Subcutaneous abdominal adipose tissue (tissue), 5 donors: ENCODE results near the gene PAX2.

Experiments used
- H3K27ac ChIP-seq: one replicate; pipeline ENCODE4 v1.7.0; 2013; ENCODE audit warnings: low read depth, mild to moderate bottlenecking, inconsistent platforms, low read length, moderate library complexity
- H3K27me3 ChIP-seq, 5 donors: one replicate each; pipeline ENCODE4 v1.7.0; 2013; ENCODE audit warnings: low read length in 5 of 5, inconsistent platforms in 1 of 5; ENCODE audit not compliant: control insufficient read depth in 5 of 5, insufficient read depth in 4 of 5
- H3K36me3 ChIP-seq, 5 donors: one replicate each; pipeline ENCODE4 v1.7.0; 2013; ENCODE audit warnings: low read length in 5 of 5; ENCODE audit not compliant: control insufficient read depth in 5 of 5, insufficient read depth in 5 of 5
- H3K4me1 ChIP-seq, 5 donors: one replicate each; pipeline ENCODE4 v1.7.0; 2013; ENCODE audit warnings: low read length in 5 of 5, mild to moderate bottlenecking in 3 of 5, moderate library complexity in 1 of 5; ENCODE audit not compliant: control insufficient read depth in 5 of 5, insufficient read depth in 5 of 5
- H3K4me3 ChIP-seq, 5 donors: one replicate each; pipeline ENCODE4 v1.7.0; 2013; ENCODE audit warnings: low read length in 5 of 5, low read depth in 1 of 5
- H3K9ac ChIP-seq, 5 donors: one replicate each; pipeline ENCODE4 v1.7.0; 2013; ENCODE audit warnings: low read length in 5 of 5, mild to moderate bottlenecking in 4 of 5, moderate library complexity in 3 of 5
- H3K9me3 ChIP-seq, 5 donors: one replicate each; pipeline ENCODE4 v1.7.0; 2013; ENCODE audit warnings: low read length in 5 of 5; ENCODE audit not compliant: control insufficient read depth in 5 of 5
- donor health status: healthy.
- donor health status: healthy.
- donor health status: healthy.
- donor health status: healthy.
- donor health status: healthy.

Gene PAX2

GRCh38 chr10:100732241-100732596, 13.2 kb upstream of the PAX2 start:
- no peak overlapping the region for H3K27ac ChIP-seq
- no peaks in the 10 kb centered on the region for H3K9me3 ChIP-seq
- H3K4me3 ChIP-seq = no peak overlapping the region
- H3K27me3 ChIP-seq = peaks cover 71 to 93% (median 87%) of the 10 kb centered on the region in 5 donors
- peaks cover 1 to 32% (median 23%) of the 10 kb centered on the region in 5 donors for H3K4me1 ChIP-seq
- no peak overlapping the region for H3K9ac ChIP-seq
- no peaks in the 10 kb centered on the region for H3K36me3 ChIP-seq

DNA sequence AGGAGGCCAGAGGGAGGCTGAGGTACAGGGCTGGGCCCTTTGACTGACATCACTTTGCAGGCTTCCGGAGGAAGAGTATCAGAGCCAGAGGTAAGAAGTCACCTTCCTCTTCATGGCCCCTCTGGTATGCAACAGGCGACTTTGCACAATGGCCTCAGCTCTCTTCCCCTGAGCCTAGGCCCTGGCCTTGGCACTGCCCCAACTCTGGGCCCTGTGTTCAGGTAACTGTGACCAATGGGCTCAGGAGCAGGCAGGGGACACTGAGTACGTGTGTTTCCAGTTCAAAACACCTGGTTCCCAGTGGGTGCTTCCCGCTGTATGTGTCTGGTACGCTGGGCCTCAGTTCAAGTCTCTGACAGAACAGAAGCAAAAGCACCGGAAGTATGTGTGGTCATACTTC, 12.1 kb upstream of the PAX2 start:
- Histone ChIP-seq H3K36me3 (no peaks in the 10 kb centered on the region), H3K27ac (no peak overlapping the region), H3K4me1 (peaks cover 1 to 43% (median 33%) of the 10 kb centered on the region in 5 donors), H3K9ac (no peak overlapping the region), H3K4me3 (no peak overlapping the region), H3K9me3 (no peaks in the 10 kb centered on the region), H3K27me3 (peaks cover 73 to 95% (median 87%) of the 10 kb centered on the region in 5 donors)

GRCh38 chr10:100734295-100735086, 10.9 kb upstream of the PAX2 start:
- Histone ChIP-seq H3K9me3 (no peaks in the 10 kb centered on the region), H3K9ac (no peak overlapping the region), H3K27ac (no peak overlapping the region), H3K36me3 (no peaks in the 10 kb centered on the region), H3K27me3 (peaks cover 77 to 97% (median 90%) of the 10 kb centered on the region in 5 donors), H3K4me1 (peaks cover 1 to 40% (median 32%) of the 10 kb centered on the region in 5 donors), H3K4me3 (no peak overlapping the region)

DNA sequence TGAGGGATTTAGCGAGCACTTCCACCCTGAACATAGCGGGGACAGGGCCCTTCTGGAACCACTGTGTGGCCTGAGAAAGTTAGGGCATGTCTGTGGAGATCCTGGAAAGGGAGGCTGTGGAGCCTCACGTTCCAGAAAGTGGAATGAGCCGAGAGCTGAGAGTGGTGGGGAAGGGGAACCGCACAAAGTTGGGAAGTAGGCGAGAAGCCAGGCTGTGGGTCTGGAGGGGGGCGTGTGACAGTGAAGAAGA, 10.4 kb upstream of the PAX2 start:
- H3K27me3 ChIP-seq = peaks cover 83 to 97% (median 92%) of the 10 kb centered on the region in 5 donors
- peaks cover 0 to 36% (median 33%) of the 10 kb centered on the region in 5 donors for H3K4me1 ChIP-seq
- H3K27ac ChIP-seq = no peak overlapping the region
- no peak overlapping the region for H3K9ac ChIP-seq
- no peaks in the 10 kb centered on the region for H3K36me3 ChIP-seq
- H3K4me3 ChIP-seq = no peak overlapping the region
- no peaks in the 10 kb centered on the region for H3K9me3 ChIP-seq

DNA sequence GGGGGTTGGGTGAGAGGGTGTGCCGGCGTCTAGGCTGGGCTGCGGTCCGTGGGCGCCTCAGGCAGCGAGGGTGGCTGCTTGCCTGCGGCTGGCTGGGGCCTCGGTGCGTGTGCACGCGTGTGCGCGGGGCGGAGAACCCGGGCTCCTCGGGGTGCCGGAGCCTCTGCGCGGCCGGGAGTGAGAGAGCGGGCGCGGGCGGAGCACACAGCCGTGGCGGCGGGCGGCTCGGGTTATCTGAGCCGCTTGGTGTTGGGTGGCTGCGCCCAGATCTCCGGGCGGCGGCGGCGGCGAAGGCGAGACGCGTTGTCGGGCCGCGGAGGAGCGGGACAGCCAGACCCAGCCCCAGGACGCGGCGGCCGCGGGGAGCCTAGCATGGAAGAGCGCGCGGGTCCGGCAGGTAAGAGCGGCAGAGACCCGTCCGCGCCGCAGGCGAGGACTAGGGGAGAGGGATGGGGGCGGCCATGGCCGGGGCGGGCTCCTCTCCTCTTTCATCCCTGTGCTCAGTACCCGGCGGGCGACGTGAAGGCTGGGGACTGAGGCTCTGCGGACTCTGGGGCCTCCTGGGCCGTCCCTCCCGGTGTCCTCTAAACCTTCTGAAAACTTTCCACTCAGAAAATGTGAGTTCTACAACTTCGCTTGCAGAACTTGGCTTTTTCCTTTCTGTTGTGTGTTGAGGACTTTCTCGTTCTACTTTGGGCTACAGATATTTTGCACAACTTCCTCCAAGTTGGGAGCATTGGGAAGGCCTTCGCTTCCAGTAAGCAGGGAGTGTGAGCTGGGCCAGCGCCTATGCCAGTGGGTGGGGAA, 9.8 kb upstream of the PAX2 start:
- Histone ChIP-seq H3K9ac (no peak overlapping the region), H3K27me3 (peaks cover 86 to 97% (median 92%) of the 10 kb centered on the region in 5 donors), H3K4me1 (peaks cover 0 to 31% (median 28%) of the 10 kb centered on the region in 5 donors), H3K4me3 (no peak overlapping the region), H3K27ac (no peak overlapping the region), H3K9me3 (no peaks in the 10 kb centered on the region), H3K36me3 (no peaks in the 10 kb centered on the region)

DNA sequence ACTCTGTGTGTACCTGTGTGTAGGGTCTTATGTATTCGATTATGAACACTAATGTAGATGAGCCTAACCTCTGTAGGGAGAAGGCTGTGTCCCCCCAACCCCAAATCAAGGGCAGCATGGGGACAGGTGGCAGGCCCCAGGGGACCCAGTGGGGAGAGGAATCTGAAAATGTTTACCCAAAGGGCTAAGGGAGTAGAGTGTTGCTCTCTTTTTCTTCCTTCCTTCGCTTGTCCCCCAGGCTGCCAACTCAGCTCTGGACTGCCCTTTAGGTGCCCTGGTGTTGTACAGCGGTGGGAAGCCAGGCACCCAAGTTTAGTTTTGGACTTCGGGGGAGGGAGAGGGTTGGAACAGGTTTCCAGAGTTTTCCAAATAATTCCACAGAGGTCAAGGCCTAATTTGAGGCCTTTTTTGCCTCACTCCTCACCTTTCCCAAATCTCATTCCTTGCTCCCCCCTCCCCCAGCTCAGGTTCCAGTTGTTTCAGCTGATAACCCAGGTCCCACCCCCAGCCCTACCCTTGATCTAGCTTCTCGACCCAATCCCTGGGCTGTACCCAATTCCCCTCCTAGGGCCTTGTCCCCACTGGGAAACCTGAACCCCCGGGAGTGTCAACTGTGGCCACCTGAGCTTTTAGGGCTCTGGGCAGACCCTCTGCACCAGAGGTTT, 9.1 kb upstream of the PAX2 start:
- no peak overlapping the region for H3K4me3 ChIP-seq

GRCh38 chr10:100736809-100737354, 8.5 kb upstream of the PAX2 start:
- Histone ChIP-seq H3K36me3 (no peaks in the 10 kb centered on the region), H3K9ac (no peak overlapping the region), H3K9me3 (no peaks in the 10 kb centered on the region), H3K4me3 (peak overlapping the region in 2 of 5 donors; percentile 35 to 58), H3K4me1 (peaks cover 0 to 22% (median 18%) of the 10 kb centered on the region in 5 donors), H3K27ac (no peak overlapping the region), H3K27me3 (peaks cover 87 to 97% (median 93%) of the 10 kb centered on the region in 5 donors)

More for the DNA sequence above, 9.1 kb upstream of the PAX2 start:
- H3K4me1 ChIP-seq = peaks cover 0 to 24% (median 21%) of the 10 kb centered on the region in 5 donors
- H3K9ac ChIP-seq = no peak overlapping the region
- H3K36me3 ChIP-seq = no peaks in the 10 kb centered on the region
- no peaks in the 10 kb centered on the region for H3K9me3 ChIP-seq
- no peak overlapping the region for H3K27ac ChIP-seq
- peaks cover 87 to 97% (median 92%) of the 10 kb centered on the region in 5 donors for H3K27me3 ChIP-seq

DNA sequence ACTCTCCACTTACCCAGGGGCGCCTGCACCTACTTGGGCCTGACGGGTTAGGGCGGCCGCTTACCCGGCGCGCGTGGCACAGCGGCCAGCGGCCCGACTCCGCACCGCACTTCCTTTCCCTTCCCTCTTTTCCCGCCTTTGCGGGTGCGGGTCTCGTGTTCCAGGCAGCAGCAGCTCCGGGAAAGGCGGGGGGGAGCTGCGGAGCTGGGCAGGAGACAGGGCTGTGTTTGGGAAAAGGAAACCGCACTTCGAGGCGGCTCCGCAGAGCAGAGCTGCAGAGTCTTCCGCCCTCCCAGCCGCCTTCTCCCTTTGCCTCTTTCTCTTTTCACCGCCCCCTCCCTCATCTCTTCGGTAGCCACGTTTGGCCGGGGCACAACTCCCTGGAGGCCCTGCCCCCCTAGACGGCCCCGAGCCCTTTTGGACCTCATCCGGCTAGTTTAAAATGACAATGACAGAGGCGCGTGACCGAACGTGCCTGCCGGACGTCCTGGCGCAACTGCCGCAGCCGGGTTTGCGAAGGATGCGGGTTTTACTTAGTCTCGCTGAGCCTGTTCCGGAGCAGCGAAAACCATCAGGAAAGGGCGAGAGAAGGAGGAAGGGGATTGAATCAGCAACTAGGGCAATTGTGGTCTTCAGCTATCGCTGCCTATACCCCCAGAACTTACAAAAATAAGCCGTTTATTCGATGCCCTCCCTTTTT, 7.9 kb upstream of the PAX2 start:
- no peak overlapping the region for H3K27ac ChIP-seq
- H3K9me3 ChIP-seq = no peaks in the 10 kb centered on the region
- H3K4me1 ChIP-seq = peaks cover 0 to 25% (median 18%) of the 10 kb centered on the region in 5 donors
- H3K27me3 ChIP-seq = peaks cover 86 to 98% (median 92%) of the 10 kb centered on the region in 5 donors
- no peak overlapping the region for H3K9ac ChIP-seq
- H3K36me3 ChIP-seq = no peaks in the 10 kb centered on the region
- H3K4me3 ChIP-seq = peak overlapping the region in 4 of 5 donors; percentile 26 to 58 (median 40)

DNA sequence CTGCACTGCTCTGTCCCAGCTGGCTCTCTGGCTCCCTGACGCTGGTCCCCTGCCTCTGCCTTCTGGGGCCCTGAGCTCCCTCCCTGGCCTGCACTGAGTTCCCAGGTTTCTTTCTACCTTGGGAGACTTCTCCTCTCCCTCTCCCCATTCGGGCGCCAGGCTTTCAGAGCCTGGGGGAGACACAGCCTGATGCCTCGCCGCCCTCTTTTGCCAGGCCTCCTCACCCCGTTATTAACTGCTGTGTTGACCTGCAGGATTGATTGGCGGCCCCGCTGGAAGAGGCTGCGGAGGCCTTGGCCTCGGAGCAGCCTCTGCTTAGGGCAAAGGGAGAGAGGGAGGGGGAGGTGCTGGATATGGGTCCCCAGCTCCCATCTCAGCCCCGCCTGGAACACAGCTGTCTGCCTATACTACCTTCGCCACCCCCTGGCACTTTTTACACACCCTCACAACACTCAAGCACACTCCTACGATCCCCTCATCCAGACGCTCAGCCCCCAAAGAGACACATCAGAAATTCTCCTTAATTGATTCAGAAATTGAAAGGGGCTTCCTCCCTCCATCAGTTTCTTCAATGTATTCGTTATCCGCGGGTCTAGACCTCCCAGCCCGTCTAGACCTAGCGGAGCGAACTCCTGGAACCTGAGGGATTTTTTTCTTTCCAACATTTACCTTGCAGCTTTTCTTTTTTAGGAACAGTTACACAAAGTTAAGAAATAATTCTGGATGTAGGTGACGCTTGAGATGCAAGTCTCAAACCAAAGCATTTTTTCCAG, 7.1 kb upstream of the PAX2 start:
- H3K36me3 ChIP-seq = no peaks in the 10 kb centered on the region
- H3K9ac ChIP-seq = no peak overlapping the region
- peaks cover 0 to 25% (median 19%) of the 10 kb centered on the region in 5 donors for H3K4me1 ChIP-seq
- H3K27me3 ChIP-seq = peaks cover 88 to 99% (median 92%) of the 10 kb centered on the region in 5 donors
- H3K4me3 ChIP-seq = peak overlapping the region in 2 of 5 donors; percentile 44 to 58
- H3K9me3 ChIP-seq = no peaks in the 10 kb centered on the region
- no peak overlapping the region for H3K27ac ChIP-seq
